AG04449 (cell line): Measurements from ENCODE around the gene FBXL17.

Experiments
- CTCF ChIA-PET: fragments of 350-600 bp; formaldehyde crosslinking; extraction: SDS; loops from one replicate; lab custom pipeline; 2021; ENCODE audit warnings: antibody characterized with exemption; lab: Yijun Ruan, JAX
- POLR2A ChIA-PET: fragments of 400-600, 350-600 bp; formaldehyde crosslinking; extraction: SDS; loops from one replicate; lab custom pipeline; 2020; ENCODE audit warnings: antibody characterized with exemption, inconsistent platforms; lab: Yijun Ruan, JAX
- DNase-seq: peaks from one replicate; pipeline ENCODE4 v3.0.0-alpha.2; 2010; ENCODE audit warnings: low read depth, low spot score
- H3K4me3 ChIP-seq: 2 replicates; pipeline ENCODE4 v1.5.1; 2011; ENCODE audit warnings: low read depth, mild to moderate bottlenecking, control low read depth, low read length
- TF ChIP-seq, protein P1 (sequence below): IDR thresholded peaks from one replicate; pipeline ENCODE4 v1.5.1; 2011; ENCODE audit warnings: mild to moderate bottlenecking, moderate library complexity, low read length, control low read depth, inconsistent platforms; ENCODE audit not compliant: insufficient read depth; ENCODE audit errors: missing control alignments

Gene FBXL17

GRCh38 chr5:107958861-107959260 is 423.0 kb downstream of the FBXL17 start:
- DNase-seq = no peak
- ChIA-PET CTCF (no interaction called here), POLR2A (no interaction called here)
- H3K4me3 ChIP-seq = no peak overlapping the region
- TF ChIP-seq, protein P1, sequence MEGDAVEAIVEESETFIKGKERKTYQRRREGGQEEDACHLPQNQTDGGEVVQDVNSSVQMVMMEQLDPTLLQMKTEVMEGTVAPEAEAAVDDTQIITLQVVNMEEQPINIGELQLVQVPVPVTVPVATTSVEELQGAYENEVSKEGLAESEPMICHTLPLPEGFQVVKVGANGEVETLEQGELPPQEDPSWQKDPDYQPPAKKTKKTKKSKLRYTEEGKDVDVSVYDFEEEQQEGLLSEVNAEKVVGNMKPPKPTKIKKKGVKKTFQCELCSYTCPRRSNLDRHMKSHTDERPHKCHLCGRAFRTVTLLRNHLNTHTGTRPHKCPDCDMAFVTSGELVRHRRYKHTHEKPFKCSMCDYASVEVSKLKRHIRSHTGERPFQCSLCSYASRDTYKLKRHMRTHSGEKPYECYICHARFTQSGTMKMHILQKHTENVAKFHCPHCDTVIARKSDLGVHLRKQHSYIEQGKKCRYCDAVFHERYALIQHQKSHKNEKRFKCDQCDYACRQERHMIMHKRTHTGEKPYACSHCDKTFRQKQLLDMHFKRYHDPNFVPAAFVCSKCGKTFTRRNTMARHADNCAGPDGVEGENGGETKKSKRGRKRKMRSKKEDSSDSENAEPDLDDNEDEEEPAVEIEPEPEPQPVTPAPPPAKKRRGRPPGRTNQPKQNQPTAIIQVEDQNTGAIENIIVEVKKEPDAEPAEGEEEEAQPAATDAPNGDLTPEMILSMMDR = no peak

DNA sequence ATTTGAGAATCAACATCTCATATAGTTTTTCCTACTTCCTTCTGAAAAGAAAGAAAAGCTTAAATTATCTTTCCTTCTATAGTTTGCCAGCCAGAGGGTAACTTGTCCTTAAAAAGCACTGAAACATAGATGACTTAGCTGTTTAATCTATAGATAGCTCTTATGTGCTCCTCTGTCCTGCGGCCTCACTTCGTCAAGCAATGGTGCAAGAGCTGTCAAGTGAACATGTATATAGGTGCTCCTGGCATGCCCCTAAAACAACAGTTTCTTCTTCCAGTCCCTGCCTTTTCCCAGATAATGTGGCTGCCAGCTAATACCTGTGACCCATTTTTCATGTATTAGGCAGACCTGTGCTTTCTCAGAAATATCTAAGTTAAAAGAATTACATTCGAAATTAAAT is 423.5 kb downstream of the FBXL17 start:
- TF ChIP-seq, protein P1 = no peak
- CTCF ChIA-PET = no interaction called here

GRCh38 chr5:107957051-107957450 is 424.8 kb downstream of the FBXL17 start:
- H3K4me3 ChIP-seq = no peak overlapping the region
- POLR2A ChIA-PET = no interaction called here
- CTCF ChIA-PET = no interaction called here
- TF ChIP-seq, protein P1 = no peak
- no peak for DNase-seq

More for the DNA sequence above, 423.5 kb downstream of the FBXL17 start:
- no peak overlapping the region for H3K4me3 ChIP-seq
- no peak for DNase-seq
- POLR2A ChIA-PET = no interaction called here

- DNase-seq = no peak
- TF ChIP-seq, protein P1 = no peak
- ChIA-PET POLR2A (no interaction called here), CTCF (no interaction called here)
- no peak overlapping the region for H3K4me3 ChIP-seq
These were observed 426.6 kb downstream of the FBXL17 start for GRCh38 chr5:107955321-107955720.

GRCh38 chr5:107954254-107954653 is 427.6 kb downstream of the FBXL17 start:
- CTCF ChIA-PET = no interaction called here
- POLR2A ChIA-PET = no interaction called here
- H3K4me3 ChIP-seq = no peak overlapping the region
- no peak for DNase-seq
- TF ChIP-seq, protein P1 = no peak

- no peak for DNase-seq
- H3K4me3 ChIP-seq = no peak overlapping the region
- CTCF ChIA-PET = no interaction called here
- POLR2A ChIA-PET = no interaction called here
- TF ChIP-seq, protein P1 = no peak
These were observed 429.4 kb downstream of the FBXL17 start for GRCh38 chr5:107952450-107952849.
